ENCODE data around the gene RRP1. TPM values are rescaled to one million over a fixed set of nuclear protein-coding genes. Genes with fewer than 3 reads are reported as not detected.

Gene RRP1
- total RNA-seq, 3 donors from 2014 or later = 15.9 to 16.3 (median 16.3) TPM

- TF ChIP-seq, protein P1, sequence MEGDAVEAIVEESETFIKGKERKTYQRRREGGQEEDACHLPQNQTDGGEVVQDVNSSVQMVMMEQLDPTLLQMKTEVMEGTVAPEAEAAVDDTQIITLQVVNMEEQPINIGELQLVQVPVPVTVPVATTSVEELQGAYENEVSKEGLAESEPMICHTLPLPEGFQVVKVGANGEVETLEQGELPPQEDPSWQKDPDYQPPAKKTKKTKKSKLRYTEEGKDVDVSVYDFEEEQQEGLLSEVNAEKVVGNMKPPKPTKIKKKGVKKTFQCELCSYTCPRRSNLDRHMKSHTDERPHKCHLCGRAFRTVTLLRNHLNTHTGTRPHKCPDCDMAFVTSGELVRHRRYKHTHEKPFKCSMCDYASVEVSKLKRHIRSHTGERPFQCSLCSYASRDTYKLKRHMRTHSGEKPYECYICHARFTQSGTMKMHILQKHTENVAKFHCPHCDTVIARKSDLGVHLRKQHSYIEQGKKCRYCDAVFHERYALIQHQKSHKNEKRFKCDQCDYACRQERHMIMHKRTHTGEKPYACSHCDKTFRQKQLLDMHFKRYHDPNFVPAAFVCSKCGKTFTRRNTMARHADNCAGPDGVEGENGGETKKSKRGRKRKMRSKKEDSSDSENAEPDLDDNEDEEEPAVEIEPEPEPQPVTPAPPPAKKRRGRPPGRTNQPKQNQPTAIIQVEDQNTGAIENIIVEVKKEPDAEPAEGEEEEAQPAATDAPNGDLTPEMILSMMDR (IDR thresholded peaks at IDR 0.05) = no peak
- no peak overlapping the region for H3K4me3 ChIP-seq
- ATAC-seq (no peak), DNase-seq (no peak)
- intact Hi-C loops (cut with DNase I, micrococcal nuclease) = no loop called here
- H3K9me3 ChIP-seq = no peaks in the 10 kb centered on the region
- no peaks in the 10 kb centered on the region for H3K36me3 ChIP-seq (ENCODE audit: low read depth)
- peaks cover 15% of the 10 kb centered on the region for H3K4me1 ChIP-seq (ENCODE audit: low read depth)
Measured at GRCh38 chr21:43770066-43770655, 19.2 kb upstream of the RRP1 start.

GRCh38 chr21:43771199-43771675 is 18.1 kb upstream of the RRP1 start:
- Histone ChIP-seq H3K9me3 (no peaks in the 10 kb centered on the region), H3K4me3 (no peak overlapping the region), H3K4me1 (ENCODE audit: low read depth) (peaks cover 20% of the 10 kb centered on the region), H3K36me3 (ENCODE audit: low read depth) (no peaks in the 10 kb centered on the region)
- TF ChIP-seq, protein P1 (IDR thresholded peaks at IDR 0.05) = no peak
- DNase-seq (no peak), ATAC-seq (no peak)
- intact Hi-C loops (cut with DNase I, micrococcal nuclease) = no loop called here

- ATAC-seq = no peak
- DNase-seq = no peak
- TF ChIP-seq, protein P1 (IDR thresholded peaks at IDR 0.05) = no peak
- intact Hi-C loops (cut with DNase I, micrococcal nuclease) = no loop called here
- Histone ChIP-seq H3K9me3 (no peaks in the 10 kb centered on the region), H3K4me3 (no peak overlapping the region), H3K4me1 (ENCODE audit: low read depth) (peaks cover 20% of the 10 kb centered on the region), H3K36me3 (ENCODE audit: low read depth) (no peaks in the 10 kb centered on the region)
Measured at GRCh38 chr21:43771698-43772424, 17.5 kb upstream of the RRP1 start.

DNA sequence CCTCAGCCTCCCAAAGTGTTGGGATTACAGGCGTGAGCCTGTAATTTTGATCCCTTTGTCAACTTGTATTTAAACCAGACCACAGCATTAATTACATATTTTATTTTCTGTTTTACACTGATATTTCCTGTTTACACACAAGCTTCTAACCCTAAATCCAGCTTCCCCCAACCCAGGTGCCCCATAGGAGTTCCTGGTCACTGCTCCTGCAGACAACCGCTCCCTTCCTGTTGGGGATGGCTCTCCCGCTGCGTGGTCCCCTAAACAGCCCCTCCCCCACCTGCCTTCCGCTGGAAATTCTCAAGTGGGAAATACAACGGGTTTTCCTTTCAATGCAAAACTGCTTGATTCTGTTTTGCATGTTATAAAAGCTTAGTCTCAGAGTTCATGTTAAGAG is 17.0 kb upstream of the RRP1 start:
- Histone ChIP-seq H3K36me3 (ENCODE audit: low read depth) (no peaks in the 10 kb centered on the region), H3K4me1 (ENCODE audit: low read depth) (peaks cover 19% of the 10 kb centered on the region), H3K4me3 (no peak overlapping the region), H3K9me3 (no peaks in the 10 kb centered on the region)
- ATAC-seq (no peak), DNase-seq (no peak)
- intact Hi-C loops (cut with DNase I, micrococcal nuclease) = no loop called here
- TF ChIP-seq, protein P1 (IDR thresholded peaks at IDR 0.05) = no peak

- TF ChIP-seq, protein P1 (IDR thresholded peaks at IDR 0.05) = no peak
- DNase-seq (no peak), ATAC-seq (no peak)
- peaks cover 12% of the 10 kb centered on the region for H3K4me1 ChIP-seq (ENCODE audit: low read depth)
- no peak overlapping the region for H3K4me3 ChIP-seq
- intact Hi-C loops (cut with DNase I, micrococcal nuclease) = no loop called here
- H3K36me3 ChIP-seq (ENCODE audit: low read depth) = no peaks in the 10 kb centered on the region
- no peaks in the 10 kb centered on the region for H3K9me3 ChIP-seq
Measured at GRCh38 chr21:43774163-43774562, 15.2 kb upstream of the RRP1 start.

Measured in mucosa of descending colon (tissue), 3 donors.